GM12865 (cell line): ENCODE measurements around the gene WDR62.
A peak's percentile ranks its signal among the peaks of the same experiment; 100 is the strongest.

ENCODE experiments used
- DNase-seq: peaks from one replicate; pipeline ENCODE4 v3.0.0; 2010; ENCODE audit warnings: low read depth
- H3K4me3 ChIP-seq: 2 replicates; pipeline ENCODE4 v1.5.1; 2011; ENCODE audit warnings: mild to moderate bottlenecking, low read depth, low read length, control low read depth
- CTCF ChIP-seq: IDR thresholded peaks from 2 replicates; pipeline ENCODE4 v1.5.1; 2011; ENCODE audit warnings: low read length, control low read depth, low read depth, inconsistent platforms; ENCODE audit not compliant: insufficient read depth; ENCODE audit errors: missing control alignments

WDR62 gene

GRCh38 chr19:36111200-36111539, 56.5 kb downstream of the WDR62 start:
- no peak for TF ChIP-seq CTCF
- no peak overlapping the region for H3K4me3 ChIP-seq
- DNase-seq, result no peak

DNA sequence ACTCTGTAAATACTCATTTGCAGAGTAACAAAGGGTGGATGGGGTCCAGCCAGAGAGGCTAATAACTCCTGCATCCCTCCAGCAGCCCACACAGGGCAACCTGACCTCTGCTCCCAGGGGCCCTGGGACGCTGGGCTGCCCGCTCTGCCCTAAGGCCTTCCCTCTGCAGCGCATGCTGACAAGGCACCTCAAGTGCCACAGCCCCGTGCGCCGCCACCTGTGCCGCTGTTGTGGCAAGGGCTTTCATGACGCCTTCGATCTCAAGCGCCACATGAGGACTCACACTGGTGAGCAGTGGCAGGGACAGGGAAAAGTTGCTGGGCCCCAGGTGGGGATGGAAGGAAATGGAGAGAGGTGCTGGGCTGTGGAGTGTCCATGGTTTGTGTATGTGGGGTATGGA, 58.0 kb downstream of the WDR62 start:
- H3K4me3 ChIP-seq, result no peak overlapping the region
- TF ChIP-seq CTCF, result no peak
- DNase-seq, result no peak

GRCh38 chr19:36113425-36113824, 58.7 kb downstream of the WDR62 start:
- no peak for TF ChIP-seq CTCF
- H3K4me3 ChIP-seq, result peak overlapping the region; percentile 90
- no peak for DNase-seq

- no peak for TF ChIP-seq CTCF
Measured at GRCh38 chr19:36113894-36114720, 59.4 kb downstream of the WDR62 start.

GRCh38 chr19:36114721-36115452, 60.2 kb downstream of the WDR62 start, which contains the start of gene POLR2I:
POLR2I (minus strand) TSS chr19:36114875; CDS start chr19:36114856, 19 bp downstream.
- peak within 1 kb of the TSS; percentile 90 for H3K4me3 ChIP-seq
- DNase-seq, result peak; percentile 100
- TF ChIP-seq CTCF, result no peak

More at GRCh38 chr19:36113894-36114720, 59.4 kb downstream of the WDR62 start:
- peak overlapping the region; percentile 90 for H3K4me3 ChIP-seq
- peak; percentile 34 for DNase-seq

DNA sequence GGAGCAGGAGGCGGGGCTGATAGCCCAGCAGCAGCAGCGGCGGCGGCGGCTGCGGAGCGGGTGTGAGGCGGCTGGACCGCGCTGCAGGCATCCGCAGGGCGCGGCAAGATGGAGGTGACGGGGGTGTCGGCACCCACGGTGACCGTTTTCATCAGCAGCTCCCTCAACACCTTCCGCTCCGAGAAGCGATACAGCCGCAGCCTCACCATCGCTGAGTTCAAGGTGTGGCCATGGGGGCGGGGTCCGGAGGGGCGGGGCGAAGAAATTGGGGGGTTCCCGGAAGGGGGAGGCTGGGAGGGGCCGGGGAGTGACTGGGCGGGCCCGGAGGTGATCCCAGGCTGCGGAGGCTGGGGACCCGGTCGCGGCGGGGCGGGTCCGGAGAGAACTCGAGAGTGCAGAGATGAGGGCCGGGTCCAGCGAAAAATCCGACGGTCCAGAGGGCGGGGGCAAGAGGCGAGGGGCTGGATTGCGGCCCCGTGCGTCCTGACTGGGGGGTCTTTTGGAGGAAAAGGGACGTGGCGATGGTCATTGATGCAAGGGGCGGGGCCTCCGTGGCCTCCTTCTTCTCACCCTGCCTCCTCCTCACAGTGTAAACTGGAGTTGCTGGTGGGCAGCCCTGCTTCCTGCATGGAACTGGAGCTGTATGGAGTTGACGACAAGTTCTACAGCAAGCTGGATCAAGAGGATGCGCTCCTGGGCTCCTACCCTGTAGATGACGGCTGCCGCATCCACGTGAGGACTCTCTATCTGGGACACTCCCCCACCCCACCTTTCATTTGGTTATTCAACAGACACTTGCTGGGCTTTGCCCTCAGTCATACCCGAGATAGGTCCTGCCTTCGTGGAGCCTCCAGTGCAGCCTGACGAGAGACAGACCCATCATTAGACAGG, 61.0 kb downstream of the WDR62 start, which contains the start of gene TBCB:
TBCB (plus strand) TSS at position 16 of the 891 bp plus-strand sequence; CDS start at position 109, 93 bp downstream.
- no peak for DNase-seq
- no peak for TF ChIP-seq CTCF
- H3K4me3 ChIP-seq, result peak within 1 kb of the TSS; percentile 90
